Measurements from ENCODE around the gene KCNT1. TPM values are rescaled to one million over a fixed set of nuclear protein-coding genes. Genes with fewer than 3 reads are reported as not detected.

The KCNT1 gene
- total RNA-seq, 1 donor from 2014 or later, result 3.6 TPM

DNA sequence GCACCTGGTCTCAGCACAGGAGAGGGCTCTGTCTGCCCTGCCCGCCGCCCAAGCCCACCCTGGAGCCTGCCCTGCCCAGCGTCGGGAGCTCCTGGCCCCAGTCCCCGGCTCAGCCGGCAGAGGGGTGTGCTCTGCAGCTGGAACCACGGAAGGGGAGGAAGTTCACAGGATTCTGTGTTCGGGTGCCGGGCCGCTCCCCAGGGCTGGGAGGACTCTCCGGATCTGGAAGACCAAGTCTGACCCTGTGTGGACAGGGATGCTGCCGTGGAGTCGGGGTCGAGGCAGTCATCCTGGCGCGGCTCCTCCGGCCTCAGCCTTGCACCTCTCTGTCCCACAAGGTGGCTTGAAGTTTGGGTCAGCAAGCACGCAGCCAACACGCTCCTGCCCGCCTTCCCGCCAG, 78.6 kb downstream of the KCNT1 start:
- no peak for DNase-seq (ENCODE audit: low spot score)

GRCh38 chr9:135782946-135783345, 81.0 kb downstream of the KCNT1 start:
- no peak for DNase-seq (ENCODE audit: low spot score)

GRCh38 chr9:135783540-135784245, 81.7 kb downstream of the KCNT1 start:
- no peak for DNase-seq (ENCODE audit: low spot score)

GRCh38 chr9:135785013-135785575, 83.1 kb downstream of the KCNT1 start:
- no peak for DNase-seq (ENCODE audit: low spot score)

DNA sequence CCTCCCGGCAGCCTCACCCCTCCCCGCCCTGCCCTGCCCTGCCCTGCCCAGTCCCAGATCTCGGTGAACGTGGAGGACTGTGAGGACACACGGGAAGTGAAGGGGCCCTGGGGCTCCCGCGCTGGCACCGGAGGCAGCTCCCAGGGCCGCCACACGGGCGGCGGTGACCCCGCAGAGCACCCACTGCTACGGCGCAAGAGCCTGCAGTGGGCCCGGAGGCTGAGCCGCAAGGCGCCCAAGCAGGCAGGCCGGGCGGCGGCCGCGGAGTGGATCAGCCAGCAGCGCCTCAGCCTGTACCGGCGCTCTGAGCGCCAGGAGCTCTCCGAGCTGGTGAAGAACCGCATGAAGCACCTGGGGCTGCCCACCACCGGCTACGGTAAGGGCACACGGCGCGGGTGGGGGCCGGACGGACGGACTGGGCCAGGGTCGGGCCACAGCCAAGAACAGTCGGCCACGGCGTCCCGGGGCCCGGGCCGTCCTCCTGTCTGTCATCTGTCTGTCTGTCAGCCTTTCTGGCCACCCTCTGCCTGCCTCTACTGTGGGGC, 84.2 kb downstream of the KCNT1 start:
- DNase-seq (ENCODE audit: low spot score), result no peak

GRCh38 chr9:135787317-135787716, 85.3 kb downstream of the KCNT1 start:
- no peak for DNase-seq (ENCODE audit: low spot score)

- DNase-seq (ENCODE audit: low spot score), result no peak
These were observed 86.0 kb downstream of the KCNT1 start for GRCh38 chr9:135787776-135788575.

DNA sequence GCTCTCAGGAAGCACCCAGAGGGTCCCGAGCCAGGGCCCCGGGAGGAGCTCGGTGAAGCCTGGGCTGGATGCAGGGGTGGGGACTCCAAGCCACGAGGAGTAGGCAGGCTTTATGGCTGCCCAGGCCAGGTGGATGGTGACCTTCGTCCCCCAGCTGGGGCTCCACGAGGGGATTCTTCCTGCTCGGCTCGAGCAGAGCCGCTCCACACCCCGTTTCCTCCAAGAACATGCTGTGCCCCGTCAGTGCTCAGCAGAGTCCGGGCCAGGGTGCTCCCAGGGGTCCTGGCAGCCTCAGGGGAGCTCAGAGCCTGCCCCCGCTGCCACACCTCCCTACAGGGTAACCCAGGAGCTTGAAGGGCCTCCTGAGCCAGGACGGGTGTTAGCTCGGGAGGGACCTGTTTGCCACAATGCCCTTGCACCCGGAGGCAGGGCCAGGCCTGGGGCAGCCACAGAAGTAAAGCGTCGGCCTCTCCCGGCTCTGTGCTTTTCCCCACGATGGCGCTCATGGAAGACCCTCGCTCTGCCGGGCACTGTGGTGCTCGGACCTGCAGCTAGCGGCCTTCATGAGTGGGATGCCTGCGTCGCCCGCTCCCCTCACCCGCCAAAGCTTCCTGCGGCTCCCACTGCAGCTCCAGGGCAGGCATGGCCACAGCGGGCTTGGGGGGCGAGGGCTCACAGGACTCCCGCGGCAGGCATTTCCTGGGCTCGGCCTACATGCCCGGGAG, 86.8 kb downstream of the KCNT1 start:
- DNase-seq (ENCODE audit: low spot score), result no peak

DNA sequence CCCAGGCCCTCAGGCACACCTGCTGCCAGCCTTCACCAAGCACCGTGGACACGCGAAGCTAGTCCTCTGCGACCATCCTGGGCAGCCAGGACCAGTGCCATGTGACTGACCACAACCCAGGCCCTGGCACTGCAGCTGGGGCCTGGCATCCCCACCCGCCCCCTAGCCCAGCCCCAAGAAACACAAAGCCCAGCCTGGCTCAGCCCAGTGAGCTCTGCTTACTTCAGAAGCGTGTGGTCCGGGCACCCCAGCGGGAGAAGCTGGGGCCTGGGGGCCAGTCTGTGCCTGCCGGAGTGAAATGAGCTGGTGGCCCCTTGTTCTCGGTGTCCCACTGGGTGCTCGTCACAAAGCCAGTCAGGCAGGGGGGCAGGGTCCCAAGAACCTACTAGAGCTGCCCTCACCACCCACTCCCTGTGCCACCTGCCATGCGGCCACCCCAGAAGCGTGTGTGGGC, 87.9 kb downstream of the KCNT1 start:
- no peak for DNase-seq (ENCODE audit: low spot score)

DNA sequence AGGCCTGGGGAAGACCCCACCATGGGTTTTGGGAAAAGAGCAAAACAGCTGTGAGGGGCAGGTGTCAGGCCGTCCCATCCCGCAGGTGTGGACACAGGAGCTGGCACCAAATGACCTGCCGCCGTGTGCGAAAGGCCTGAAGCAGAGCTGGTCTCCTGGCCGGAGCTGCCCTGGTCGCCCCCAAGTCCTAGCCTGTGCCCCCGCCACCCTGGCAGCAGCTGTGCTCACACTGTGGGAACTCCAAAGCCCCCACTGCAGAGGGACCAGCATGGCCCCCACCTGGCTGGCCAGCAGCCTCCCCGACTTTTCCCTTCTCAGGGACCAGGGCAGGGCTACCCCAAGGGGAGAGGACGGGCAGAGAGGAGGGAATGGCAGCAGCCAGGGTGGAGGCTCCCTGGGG, 88.4 kb downstream of the KCNT1 start:
- DNase-seq (ENCODE audit: low spot score), result no peak

- DNase-seq (ENCODE audit: low spot score), result no peak
These were observed 88.9 kb downstream of the KCNT1 start for GRCh38 chr9:135790850-135791249.

DNA sequence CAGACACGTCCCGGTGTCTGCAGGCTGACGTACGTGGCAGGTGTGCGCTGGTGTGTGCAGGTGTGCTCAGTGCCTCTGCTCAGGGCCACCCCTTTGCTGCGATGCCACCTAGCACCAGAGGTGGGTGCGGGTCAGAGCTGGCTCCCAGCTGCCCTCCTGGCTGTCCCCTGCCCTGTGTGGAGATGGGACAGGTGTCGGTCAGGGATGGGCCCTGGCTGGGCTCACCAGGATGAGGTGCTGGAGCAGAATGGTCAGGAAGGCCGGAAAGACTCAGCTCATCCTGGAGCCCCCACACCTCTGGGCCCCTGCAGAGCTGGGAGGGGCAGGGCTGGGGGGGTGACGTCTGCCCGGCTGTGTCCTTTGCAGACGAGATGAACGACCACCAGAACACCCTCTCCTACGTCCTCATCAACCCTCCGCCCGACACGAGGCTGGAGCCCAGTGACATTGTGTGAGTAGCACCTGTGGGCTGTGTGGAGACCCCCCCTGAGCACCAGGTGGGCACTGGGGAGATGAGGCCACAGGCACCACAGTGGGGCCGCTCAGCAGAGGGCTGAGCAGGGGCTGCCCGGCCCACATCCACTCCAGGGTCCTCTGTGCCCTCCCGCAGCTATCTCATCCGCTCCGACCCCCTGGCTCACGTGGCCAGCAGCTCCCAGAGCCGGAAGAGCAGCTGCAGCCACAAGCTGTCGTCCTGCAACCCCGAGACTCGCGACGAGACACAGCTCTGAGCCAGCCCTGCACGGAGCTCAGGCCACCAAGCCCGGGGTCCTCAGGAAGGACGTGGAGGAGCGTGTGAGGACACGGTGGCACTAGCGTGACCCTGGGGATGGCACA, 89.7 kb downstream of the KCNT1 start:
- no peak for DNase-seq (ENCODE audit: low spot score)

- no peak for DNase-seq (ENCODE audit: low spot score)
These were observed 90.5 kb downstream of the KCNT1 start for GRCh38 chr9:135792268-135793128.

GRCh38 chr9:135793221-135794056, 91.5 kb downstream of the KCNT1 start:
- DNase-seq (ENCODE audit: low spot score), result no peak

- DNase-seq (ENCODE audit: low spot score), result no peak
These were observed 92.0 kb downstream of the KCNT1 start for GRCh38 chr9:135794057-135794335.

DNA sequence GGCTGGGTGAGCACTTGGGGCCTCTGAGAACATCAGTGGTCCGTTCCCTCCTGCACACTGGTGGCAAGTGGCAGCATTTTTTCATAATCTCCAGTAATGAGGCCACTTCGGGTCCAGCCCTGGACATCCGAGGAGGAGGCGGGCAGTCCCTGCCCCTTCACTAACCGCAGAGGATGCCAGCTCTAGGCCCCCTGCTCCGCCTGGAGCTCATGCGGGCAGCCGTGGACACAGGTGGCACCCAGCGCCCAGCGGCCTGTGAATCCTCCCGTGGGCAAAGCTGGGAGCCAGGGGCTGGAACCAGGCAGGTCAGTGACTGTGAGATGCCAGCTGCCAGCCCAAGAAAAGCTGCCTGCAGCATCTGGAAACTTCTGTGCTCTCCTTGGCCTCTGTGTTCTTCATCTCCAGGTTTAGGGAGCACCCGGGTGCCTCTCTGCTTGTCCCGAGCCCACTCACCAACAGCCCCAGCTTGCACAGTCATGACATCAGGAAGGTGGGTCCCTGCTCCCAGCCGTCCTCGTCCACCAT, 92.4 kb downstream of the KCNT1 start:
- no peak for DNase-seq (ENCODE audit: low spot score)

- DNase-seq (ENCODE audit: low spot score), result no peak
These were observed 93.4 kb downstream of the KCNT1 start for GRCh38 chr9:135795391-135795790.

- no peak for DNase-seq (ENCODE audit: low spot score)
These were observed 95.0 kb downstream of the KCNT1 start for GRCh38 chr9:135796784-135797485.
